KMS-11 (cell line): ENCODE measurements around the gene UCN2.

Source experiments
- H2AFZ ChIP-seq: fragments of 200-600 bp; sonication (generic); 2 replicates; pipeline ENCODE4 v1.6.1; 2016; ENCODE audit warnings: antibody characterized with exemption, mixed run types, low read depth
- H3K27ac ChIP-seq: fragments of 200-600 bp; sonication (generic); 2 replicates; pipeline ENCODE4 v1.6.1; 2016; ENCODE audit warnings: mild to moderate bottlenecking, mixed run types
- H3K27me3 ChIP-seq: fragments of 200-600 bp; sonication (generic); 2 replicates; pipeline ENCODE4 v1.6.1; 2017; ENCODE audit warnings: mild to moderate bottlenecking, low read depth, mixed run types, moderate library complexity; ENCODE audit not compliant: insufficient read depth
- H3K36me3 ChIP-seq: fragments of 200-600 bp; sonication (generic); 2 replicates; pipeline ENCODE4 v1.6.1; 2017; ENCODE audit warnings: mild to moderate bottlenecking, mixed run types; ENCODE audit not compliant: insufficient read depth
- H3K4me1 ChIP-seq: fragments of 200-600 bp; sonication (generic); 2 replicates; pipeline ENCODE4 v1.6.1; 2016; ENCODE audit warnings: mild to moderate bottlenecking, low read depth, mixed run types; ENCODE audit not compliant: poor library complexity, severe bottlenecking
- H3K4me2 ChIP-seq: fragments of 200-600 bp; sonication (generic); 2 replicates; pipeline ENCODE4 v1.7.0; 2016; ENCODE audit warnings: mild to moderate bottlenecking, mixed run types
- H3K4me3 ChIP-seq: fragments of 200-600 bp; sonication (generic); IDR thresholded peaks from 2 replicates; pipeline ENCODE4 v1.6.1; 2017; ENCODE audit warnings: low read depth, low read length, mixed read lengths; ENCODE audit not compliant: insufficient read depth
- H3K79me2 ChIP-seq: fragments of 200-600 bp; sonication (generic); 2 replicates; pipeline ENCODE4 v1.6.1; 2016; ENCODE audit warnings: low read depth, mixed run types; ENCODE audit not compliant: insufficient read depth
- H3K9ac ChIP-seq: fragments of 200-600 bp; sonication (generic); 2 replicates; pipeline ENCODE4 v1.6.1; 2016; ENCODE audit warnings: mild to moderate bottlenecking, mixed run types
- H4K20me1 ChIP-seq: fragments of 200-600 bp; sonication (generic); 2 replicates; pipeline ENCODE4 v1.6.1; 2016; ENCODE audit warnings: mild to moderate bottlenecking, mixed run types; ENCODE audit not compliant: insufficient read depth
- TF ChIP-seq, protein P1 (sequence below): fragments of 200-600 bp; sonication (generic); conservative IDR thresholded peaks from 2 replicates; pipeline ENCODE4 v1.6.1; 2017; ENCODE audit warnings: low read depth, mild to moderate bottlenecking, antibody characterized with exemption, low read length, moderate library complexity, mixed read lengths

Gene UCN2

DNA sequence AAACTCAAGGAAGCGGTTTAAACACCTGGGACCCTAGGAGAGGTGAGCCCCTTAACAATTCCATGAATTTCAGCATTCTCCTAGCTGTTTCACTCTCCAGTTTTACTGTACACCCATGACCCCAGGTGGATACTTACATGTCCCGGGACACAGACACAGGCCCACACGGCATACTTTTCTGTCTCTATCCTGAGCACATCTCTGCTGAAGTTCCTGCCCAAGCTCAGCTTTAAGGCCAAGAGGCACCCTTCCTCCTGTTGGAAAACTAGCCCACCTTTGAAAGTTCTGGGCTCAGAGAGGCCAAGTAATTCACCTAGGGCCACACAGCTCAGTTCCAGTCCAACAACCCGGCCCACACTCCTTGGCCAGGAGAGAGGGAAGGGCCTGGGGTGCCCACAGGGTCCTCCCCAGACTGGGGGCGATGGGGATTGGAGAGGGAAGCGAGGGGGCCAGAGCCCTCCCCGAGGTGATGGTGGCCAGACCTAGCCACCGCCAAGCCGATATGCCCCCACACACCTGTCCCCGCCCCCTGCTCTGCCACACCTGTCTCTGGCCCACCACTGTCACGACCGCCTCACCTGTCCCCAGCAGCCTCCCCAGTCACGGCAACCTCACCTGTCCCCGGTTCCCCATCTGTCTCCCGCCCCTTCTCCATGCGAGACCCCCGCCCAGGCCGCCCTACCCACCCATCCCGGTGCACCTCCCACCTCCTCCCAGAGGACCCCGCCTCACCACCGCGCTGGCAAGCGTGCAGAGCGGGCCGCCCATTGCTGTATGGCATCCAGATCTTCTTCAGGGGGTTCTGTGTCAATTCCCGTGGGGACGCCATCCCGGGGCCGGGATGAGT, 7.4 kb downstream of the UCN2 start:
- H2AFZ ChIP-seq = peak overlapping the region; percentile 34; the same call in 1 of the 2 replicates
- no peak overlapping the region for H3K27ac ChIP-seq
- H3K36me3 ChIP-seq = no peaks in the 10 kb centered on the region
- peaks cover 3% of the 10 kb centered on the region for H3K4me1 ChIP-seq
- H3K27me3 ChIP-seq = no peaks in the 10 kb centered on the region
- H3K79me2 ChIP-seq = no peaks in the 10 kb centered on the region
- no peaks in the 10 kb centered on the region for H4K20me1 ChIP-seq
- 0 out of 2 replicates have a peak overlapping the region, but pooled peaks have one; percentile 21 for H3K4me2 ChIP-seq
- H3K9ac ChIP-seq = no peak overlapping the region
- no peak overlapping the region for H3K4me3 ChIP-seq
- TF ChIP-seq, protein P1, sequence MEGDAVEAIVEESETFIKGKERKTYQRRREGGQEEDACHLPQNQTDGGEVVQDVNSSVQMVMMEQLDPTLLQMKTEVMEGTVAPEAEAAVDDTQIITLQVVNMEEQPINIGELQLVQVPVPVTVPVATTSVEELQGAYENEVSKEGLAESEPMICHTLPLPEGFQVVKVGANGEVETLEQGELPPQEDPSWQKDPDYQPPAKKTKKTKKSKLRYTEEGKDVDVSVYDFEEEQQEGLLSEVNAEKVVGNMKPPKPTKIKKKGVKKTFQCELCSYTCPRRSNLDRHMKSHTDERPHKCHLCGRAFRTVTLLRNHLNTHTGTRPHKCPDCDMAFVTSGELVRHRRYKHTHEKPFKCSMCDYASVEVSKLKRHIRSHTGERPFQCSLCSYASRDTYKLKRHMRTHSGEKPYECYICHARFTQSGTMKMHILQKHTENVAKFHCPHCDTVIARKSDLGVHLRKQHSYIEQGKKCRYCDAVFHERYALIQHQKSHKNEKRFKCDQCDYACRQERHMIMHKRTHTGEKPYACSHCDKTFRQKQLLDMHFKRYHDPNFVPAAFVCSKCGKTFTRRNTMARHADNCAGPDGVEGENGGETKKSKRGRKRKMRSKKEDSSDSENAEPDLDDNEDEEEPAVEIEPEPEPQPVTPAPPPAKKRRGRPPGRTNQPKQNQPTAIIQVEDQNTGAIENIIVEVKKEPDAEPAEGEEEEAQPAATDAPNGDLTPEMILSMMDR = no peak

DNA sequence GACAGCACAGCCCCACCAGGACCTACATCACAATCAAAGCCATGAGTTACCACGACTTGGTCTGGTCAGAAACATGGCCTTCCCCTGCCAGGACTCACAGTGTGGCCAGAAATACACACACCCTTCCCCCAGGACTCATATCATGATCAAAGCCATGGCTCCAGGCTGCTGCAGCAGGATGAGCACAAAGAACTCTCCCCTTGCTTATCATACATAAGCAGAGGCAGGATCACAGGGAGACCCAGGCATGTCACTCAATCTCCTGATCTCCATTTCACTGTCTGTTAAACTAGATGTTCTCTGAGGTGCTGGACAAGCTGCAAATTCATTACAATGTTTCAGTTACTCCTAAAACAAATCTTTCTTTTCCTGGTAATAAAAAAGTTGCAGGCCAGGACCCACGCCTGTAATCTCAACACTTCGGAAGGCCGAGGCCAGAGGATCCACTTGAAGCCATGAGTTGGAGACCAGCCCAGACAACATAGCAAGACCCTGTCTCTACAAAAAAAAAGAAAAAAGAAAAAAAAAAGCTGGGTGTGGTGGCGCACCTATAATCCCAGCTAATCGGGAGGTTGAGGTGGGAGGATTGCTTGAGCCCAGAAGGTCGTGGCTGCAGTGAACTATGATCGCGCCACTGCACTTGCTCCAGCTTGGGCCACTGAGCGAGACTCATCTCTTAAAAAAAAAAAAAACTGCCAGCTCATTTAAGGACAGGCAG, 8.2 kb downstream of the UCN2 start:
- TF ChIP-seq, protein P1 = no peak
- no peak overlapping the region for H3K4me2 ChIP-seq
- H3K36me3 ChIP-seq = no peaks in the 10 kb centered on the region
- H3K4me1 ChIP-seq = peaks cover 3% of the 10 kb centered on the region
- no peak overlapping the region for H3K9ac ChIP-seq
- no peak overlapping the region for H3K27ac ChIP-seq
- H4K20me1 ChIP-seq = no peaks in the 10 kb centered on the region
- H3K79me2 ChIP-seq = no peaks in the 10 kb centered on the region
- no peaks in the 10 kb centered on the region for H3K27me3 ChIP-seq
- H3K4me3 ChIP-seq = no peak overlapping the region
- H2AFZ ChIP-seq = no peak overlapping the region

DNA sequence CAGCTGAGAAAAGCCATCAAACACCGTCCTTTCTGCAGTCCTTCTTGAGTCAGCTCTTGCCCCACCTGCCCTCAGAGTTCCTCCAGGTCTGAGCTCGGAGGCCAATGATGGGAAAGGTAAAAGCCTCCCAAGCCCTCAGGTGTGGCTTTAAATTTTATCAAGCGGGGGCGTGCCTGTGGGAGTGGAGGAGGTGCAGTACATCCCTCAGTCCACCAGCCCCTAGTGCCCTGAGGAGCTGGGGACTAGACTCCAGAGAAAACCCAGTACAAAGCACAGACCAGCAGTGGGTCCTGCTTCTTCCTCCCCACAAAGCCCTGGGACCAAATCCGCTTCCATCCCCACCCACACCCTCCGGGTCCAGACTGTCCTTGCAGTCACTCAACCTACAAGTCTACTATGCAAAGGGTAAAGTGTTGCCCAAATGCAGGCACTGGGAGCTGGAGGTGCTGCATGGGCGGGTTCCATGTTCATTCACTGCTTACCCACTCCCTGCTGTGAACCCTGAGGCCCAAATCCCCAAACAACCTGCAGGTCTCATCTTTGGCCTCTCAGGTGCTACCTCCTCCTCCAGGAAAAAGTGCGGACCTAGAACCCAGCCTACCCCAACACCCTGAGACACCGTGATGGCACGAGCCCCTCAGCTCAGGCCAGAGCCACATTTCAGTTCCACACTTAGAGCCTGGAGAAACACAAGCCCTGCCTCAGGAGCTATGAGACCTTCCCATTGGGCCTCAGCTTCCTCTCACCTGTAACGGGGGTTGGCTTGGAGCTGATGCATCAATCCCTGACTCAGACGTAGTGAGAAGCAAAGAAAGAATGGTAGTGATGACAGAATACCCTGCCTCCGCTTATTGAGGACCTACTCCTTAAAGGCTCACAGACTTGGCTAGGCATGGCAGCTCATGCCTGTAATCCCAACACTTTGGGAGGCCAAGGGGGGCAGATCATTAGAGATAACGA, 9.4 kb downstream of the UCN2 start:
- TF ChIP-seq, protein P1 = no peak
- Histone ChIP-seq H3K27me3 (no peaks in the 10 kb centered on the region), H3K27ac (no peak overlapping the region), H3K9ac (no peak overlapping the region), H4K20me1 (no peaks in the 10 kb centered on the region), H3K4me1 (peaks cover 3% of the 10 kb centered on the region), H2AFZ (no peak overlapping the region), H3K79me2 (no peaks in the 10 kb centered on the region), H3K4me2 (no peak overlapping the region), H3K36me3 (no peaks in the 10 kb centered on the region), H3K4me3 (no peak overlapping the region)

DNA sequence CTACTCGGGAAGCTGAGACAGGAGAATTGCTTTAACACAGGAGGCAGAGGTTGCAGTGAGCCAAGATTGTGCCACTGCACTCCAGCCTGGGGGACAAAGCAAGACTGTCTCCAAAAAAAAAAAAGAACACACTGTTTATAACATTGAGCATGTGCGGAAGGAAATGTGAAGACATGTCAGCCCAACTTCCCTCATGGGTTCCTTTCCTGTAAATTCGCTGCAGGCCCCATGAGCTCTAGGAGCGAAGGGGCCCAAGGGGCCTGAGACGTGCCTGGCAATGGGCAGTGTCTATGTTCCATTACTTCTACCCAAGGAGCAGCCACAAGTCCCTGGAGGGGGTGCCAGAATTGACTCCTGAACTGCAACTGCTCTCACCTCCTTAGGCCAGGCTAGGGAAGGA, 10.2 kb downstream of the UCN2 start:
- no peak overlapping the region for H3K27ac ChIP-seq
- no peaks in the 10 kb centered on the region for H4K20me1 ChIP-seq
- no peak overlapping the region for H3K4me3 ChIP-seq
- H3K9ac ChIP-seq = no peak overlapping the region
- H3K27me3 ChIP-seq = no peaks in the 10 kb centered on the region
- H3K4me1 ChIP-seq = peaks cover 3% of the 10 kb centered on the region
- no peaks in the 10 kb centered on the region for H3K36me3 ChIP-seq
- TF ChIP-seq, protein P1 = no peak
- no peaks in the 10 kb centered on the region for H3K79me2 ChIP-seq
- no peak overlapping the region for H3K4me2 ChIP-seq
- H2AFZ ChIP-seq = no peak overlapping the region
